Jurkat, Clone E6-1 (cell line): ENCODE results near the gene BPTF. TPM values are rescaled to one million over a fixed set of nuclear protein-coding genes. Genes with fewer than 3 reads are reported as not detected.
"Not testable (repeated sequence)": the region's sequence is repeated elsewhere in the genome, so short reads cannot be mapped to it uniquely, and the experiment has no call there.

Experiments used
- DNase-seq: peaks from one replicate; pipeline ENCODE4 v3.0.0-alpha.2; 2011; ENCODE audit warnings: low read depth, low spot score
- H3K4me3 ChIP-seq: 2 replicates; pipeline ENCODE4 v1.5.1; 2011; ENCODE audit warnings: mild to moderate bottlenecking, low read length, control low read depth, moderate library complexity
- polyA plus RNA-seq: library from polyadenylated mRNA; unstranded; fragments of >200 nt; gene quantifications from one replicate; pipeline ENCODE4 v1.2.1, GENCODE V29; 2012; ENCODE audit warnings: missing spikeins; ENCODE audit not compliant: insufficient read length, insufficient read depth

BPTF gene
- polyA plus RNA-seq, result 68.5 TPM

GRCh38 chr17:67824735-67825626 is at the start of gene BPTF:
Gene BPTF, plus strand, starts transcription at chr17:67825503. Its CDS starts 222 bp downstream, at chr17:67825725.
- peak within 1 kb of the TSS; percentile 88 for H3K4me3 ChIP-seq
- DNase-seq, result peak; percentile 89

- no peak overlapping the region for H3K4me3 ChIP-seq
- DNase-seq, result peak; percentile 35
These were observed 46.1 kb upstream of the BPTF start for GRCh38 chr17:67779098-67779672.

GRCh38 chr17:67784364-67785121 is 40.8 kb upstream of the BPTF start:
- peak overlapping the region; percentile 31 for H3K4me3 ChIP-seq
- peak; percentile 99 for DNase-seq

GRCh38 chr17:67785122-67785477 is 40.2 kb upstream of the BPTF start:
- no peak overlapping the region for H3K4me3 ChIP-seq
- no peak for DNase-seq

GRCh38 chr17:67785504-67785903 is 39.8 kb upstream of the BPTF start:
- DNase-seq, result no peak
- no peak overlapping the region for H3K4me3 ChIP-seq

GRCh38 chr17:67800495-67800928 is 24.8 kb upstream of the BPTF start:
- no peak overlapping the region for H3K4me3 ChIP-seq
- no peak for DNase-seq

- H3K4me3 ChIP-seq, result no peak overlapping the region
- DNase-seq, result no peak
These were observed 23.6 kb upstream of the BPTF start for GRCh38 chr17:67801626-67802175.

- H3K4me3 ChIP-seq, result no peak overlapping the region
- DNase-seq, result no peak
These were observed 14.8 kb upstream of the BPTF start for GRCh38 chr17:67810464-67810863.

- not testable (repeated sequence) for H3K4me3 ChIP-seq, DNase-seq
These were observed 12.9 kb upstream of the BPTF start for GRCh38 chr17:67812380-67812779.

- no peak overlapping the region for H3K4me3 ChIP-seq
- DNase-seq, result no peak
These were observed 11.5 kb upstream of the BPTF start for GRCh38 chr17:67813803-67814180.

GRCh38 chr17:67818110-67819002 is 6.9 kb upstream of the BPTF start:
- H3K4me3 ChIP-seq, result no peak overlapping the region
- DNase-seq, result no peak

GRCh38 chr17:67819722-67820121 is 5.6 kb upstream of the BPTF start:
- no peak overlapping the region for H3K4me3 ChIP-seq
- DNase-seq, result no peak

GRCh38 chr17:67821871-67822367 is 3.4 kb upstream of the BPTF start:
- no peak for DNase-seq
- H3K4me3 ChIP-seq, result no peak overlapping the region

- DNase-seq, result peak; percentile 83
- peak overlapping the region; percentile 88 for H3K4me3 ChIP-seq
These were observed 611 bp downstream of the BPTF start for GRCh38 chr17:67825627-67826601.

- peak; percentile 26 for DNase-seq
- no peak overlapping the region for H3K4me3 ChIP-seq
These were observed 4.0 kb downstream of the BPTF start for GRCh38 chr17:67829331-67829730.

GRCh38 chr17:67830440-67830839 is 5.1 kb downstream of the BPTF start:
- no peak overlapping the region for H3K4me3 ChIP-seq
- no peak for DNase-seq

- DNase-seq, result no peak
- no peak overlapping the region for H3K4me3 ChIP-seq
These were observed 6.0 kb downstream of the BPTF start for GRCh38 chr17:67831268-67831667.
